BE2C (cell line): ENCODE data around the gene GRPEL1.

Experiments used
- DNase-seq: peaks from one replicate; pipeline ENCODE4 v3.0.0-alpha.2; 2020
- H3K27me3 ChIP-seq: fragments of 250-450 bp; sonication (Bioruptor Pico); 2 replicates; pipeline ENCODE4 v1.5.1; 2020; ENCODE audit warnings: mild to moderate bottlenecking
- H3K36me3 ChIP-seq: fragments of 250-450 bp; sonication (Bioruptor Pico); 2 replicates; pipeline ENCODE4 v1.5.1; 2020; ENCODE audit warnings: mild to moderate bottlenecking
- H3K4me1 ChIP-seq: fragments of 250-450 bp; sonication (Bioruptor Pico); 2 replicates; pipeline ENCODE4 v1.5.1; 2020
- H3K4me3 ChIP-seq: 2 replicates; pipeline ENCODE4 v1.5.1; 2011; ENCODE audit warnings: low read depth, low read length
- H3K9me3 ChIP-seq: fragments of 250-450 bp; sonication (Bioruptor Pico); 2 replicates; pipeline ENCODE4 v1.5.1; 2020
- CTCF ChIP-seq: IDR thresholded peaks from 2 replicates; pipeline ENCODE4 v1.5.1; 2012; ENCODE audit warnings: mild to moderate bottlenecking, low read depth, low read length

The GRPEL1 gene

GRCh38 chr4:7062816-7063215 is 5.0 kb downstream of the GRPEL1 start:
- Histone ChIP-seq H3K4me3 (no peak overlapping the region), H3K4me1 (no peaks in the 10 kb centered on the region), H3K36me3 (peaks cover 73% of the 10 kb centered on the region), H3K9me3 (no peaks in the 10 kb centered on the region), H3K27me3 (no peaks in the 10 kb centered on the region)
- DNase-seq = no peak
- no peak for TF ChIP-seq CTCF

GRCh38 chr4:7061815-7062214 is 6.0 kb downstream of the GRPEL1 start:
- no peak for TF ChIP-seq CTCF

GRCh38 chr4:7060346-7061150 is 7.3 kb downstream of the GRPEL1 start:
- no peaks in the 10 kb centered on the region for H3K4me1 ChIP-seq
- no peaks in the 10 kb centered on the region for H3K27me3 ChIP-seq
- DNase-seq = no peak
- H3K4me3 ChIP-seq = no peak overlapping the region
- H3K36me3 ChIP-seq = peaks cover 80% of the 10 kb centered on the region
- TF ChIP-seq CTCF = no peak
- no peaks in the 10 kb centered on the region for H3K9me3 ChIP-seq

More at GRCh38 chr4:7061815-7062214, 6.0 kb downstream of the GRPEL1 start:
- Histone ChIP-seq H3K27me3 (no peaks in the 10 kb centered on the region), H3K36me3 (peaks cover 80% of the 10 kb centered on the region), H3K9me3 (no peaks in the 10 kb centered on the region), H3K4me1 (no peaks in the 10 kb centered on the region), H3K4me3 (no peak overlapping the region)
- no peak for DNase-seq

- Histone ChIP-seq H3K4me3 (no peak overlapping the region), H3K27me3 (no peaks in the 10 kb centered on the region), H3K9me3 (no peaks in the 10 kb centered on the region), H3K36me3 (peaks cover 82% of the 10 kb centered on the region), H3K4me1 (no peaks in the 10 kb centered on the region)
- DNase-seq = no peak
- no peak for TF ChIP-seq CTCF
These were observed 8.2 kb downstream of the GRPEL1 start for GRCh38 chr4:7059662-7060061.

GRCh38 chr4:7058792-7059191 is 9.1 kb downstream of the GRPEL1 start:
- H3K4me3 ChIP-seq = no peak overlapping the region
- TF ChIP-seq CTCF = no peak
- peaks cover 85% of the 10 kb centered on the region for H3K36me3 ChIP-seq
- DNase-seq = no peak
- no peaks in the 10 kb centered on the region for H3K4me1 ChIP-seq
- H3K9me3 ChIP-seq = no peaks in the 10 kb centered on the region
- no peaks in the 10 kb centered on the region for H3K27me3 ChIP-seq

GRCh38 chr4:7055990-7056325 is 11.9 kb downstream of the GRPEL1 start:
- DNase-seq = no peak
- no peak for TF ChIP-seq CTCF
- H3K9me3 ChIP-seq = no peaks in the 10 kb centered on the region
- peaks cover 69% of the 10 kb centered on the region for H3K36me3 ChIP-seq
- no peak overlapping the region for H3K4me3 ChIP-seq
- no peaks in the 10 kb centered on the region for H3K27me3 ChIP-seq
- H3K4me1 ChIP-seq = no peaks in the 10 kb centered on the region
